ENCODE results near the gene CDC14B.
"Not testable (repeated sequence)": the region's sequence is repeated elsewhere in the genome, so short reads cannot be mapped to it uniquely, and the experiment has no call there.

The CDC14B gene

GRCh38 chr9:96550659-96551058, 69.0 kb downstream of the CDC14B start:
- no peak for DNase-seq (ENCODE audit: low read depth in 3 of 3)

- DNase-seq (ENCODE audit: low read depth in 3 of 3) = not testable (repeated sequence)
Observed at GRCh38 chr9:96543131-96543530, 76.5 kb downstream of the CDC14B start.

GRCh38 chr9:96540106-96540505, 79.5 kb downstream of the CDC14B start:
- DNase-seq (ENCODE audit: low read depth in 3 of 3) = no peak

- DNase-seq (ENCODE audit: low read depth in 3 of 3) = no peak
Observed at GRCh38 chr9:96532173-96532572, 87.5 kb downstream of the CDC14B start.

- DNase-seq (ENCODE audit: low read depth in 3 of 3) = no peak
Observed at GRCh38 chr9:96524764-96525163, 94.9 kb downstream of the CDC14B start.

GRCh38 chr9:96524045-96524444, 95.6 kb downstream of the CDC14B start:
- DNase-seq (ENCODE audit: low read depth in 3 of 3) = no peak

- DNase-seq (ENCODE audit: low read depth in 3 of 3) = no peak
Observed at GRCh38 chr9:96523374-96523773, 96.3 kb downstream of the CDC14B start.

GRCh38 chr9:96522366-96522765, 97.3 kb downstream of the CDC14B start:
- no peak for DNase-seq (ENCODE audit: low read depth in 3 of 3)

- no peak for DNase-seq (ENCODE audit: low read depth in 3 of 3)
Observed at GRCh38 chr9:96519787-96520186, 99.9 kb downstream of the CDC14B start.

GRCh38 chr9:96519095-96519494, 100.5 kb downstream of the CDC14B start:
- DNase-seq (ENCODE audit: low read depth in 3 of 3) = no peak

- no peak for DNase-seq (ENCODE audit: low read depth in 3 of 3)
Observed at GRCh38 chr9:96515621-96516470, 103.8 kb downstream of the CDC14B start.

- no peak for DNase-seq (ENCODE audit: low read depth in 3 of 3)
Observed at GRCh38 chr9:96514800-96515158, 104.9 kb downstream of the CDC14B start.

GRCh38 chr9:96514108-96514799, 105.4 kb downstream of the CDC14B start:
- DNase-seq (ENCODE audit: low read depth in 3 of 3) = no peak

- no peak for DNase-seq (ENCODE audit: low read depth in 3 of 3)
Observed at GRCh38 chr9:96513622-96514021, 106.0 kb downstream of the CDC14B start.

- DNase-seq (ENCODE audit: low read depth in 3 of 3) = no peak
Observed at GRCh38 chr9:96512240-96512639, 107.4 kb downstream of the CDC14B start.

GRCh38 chr9:96510258-96510657, 109.4 kb downstream of the CDC14B start:
- no peak for DNase-seq (ENCODE audit: low read depth in 3 of 3)

- no peak for DNase-seq (ENCODE audit: low read depth in 3 of 3)
Observed at GRCh38 chr9:96509848-96510247, 109.8 kb downstream of the CDC14B start.

- DNase-seq (ENCODE audit: low read depth in 3 of 3) = no peak
Observed at GRCh38 chr9:96509026-96509425, 110.6 kb downstream of the CDC14B start.

- DNase-seq (ENCODE audit: low read depth in 3 of 3) = no peak
Observed at GRCh38 chr9:96508227-96508940, 111.3 kb downstream of the CDC14B start.

GRCh38 chr9:96505316-96505991, 114.2 kb downstream of the CDC14B start:
- DNase-seq (ENCODE audit: low read depth in 3 of 3) = no peak

GRCh38 chr9:96503918-96504317, 115.7 kb downstream of the CDC14B start:
- no peak for DNase-seq (ENCODE audit: low read depth in 3 of 3)

GRCh38 chr9:96503374-96503748, 116.3 kb downstream of the CDC14B start:
- not testable (repeated sequence) for DNase-seq (ENCODE audit: low read depth in 3 of 3)

All from stimulated activated CD4-positive, alpha-beta T cell treated with anti-CD3 and anti-CD28 coated beads, TNF-alpha, amount 100 ng/mL, for 24 hours (primary cell).